Right renal cortex interstitium (tissue), 3 donors: ENCODE results near the gene ELP6. TPM values are rescaled to one million over a fixed set of nuclear protein-coding genes. Genes with fewer than 3 reads are reported as not detected.
A peak's percentile ranks its signal among the peaks of the same experiment; 100 is the strongest.
"Not testable (repeated sequence)": the region's sequence is repeated elsewhere in the genome, so short reads cannot be mapped to it uniquely, and the experiment has no call there.

ENCODE experiments used
- DNase-seq, 3 donors: peaks; one replicate each; pipeline ENCODE4 v3.0.0-alpha.2; 2013; ENCODE audit warnings: low read depth in 3 of 3, low spot score in 2 of 3
- polyA plus RNA-seq, 3 donors: library from polyadenylated mRNA; unstranded; fragments of 120-200 nt; gene quantifications; one replicate each; pipeline ENCODE4 v1.2.1, GENCODE V29; 2013; ENCODE audit not compliant: insufficient read length in 3 of 3

The ELP6 gene
- polyA plus RNA-seq, 3 donors, result 42.6 to 45.3 (median 44.6) TPM

DNA sequence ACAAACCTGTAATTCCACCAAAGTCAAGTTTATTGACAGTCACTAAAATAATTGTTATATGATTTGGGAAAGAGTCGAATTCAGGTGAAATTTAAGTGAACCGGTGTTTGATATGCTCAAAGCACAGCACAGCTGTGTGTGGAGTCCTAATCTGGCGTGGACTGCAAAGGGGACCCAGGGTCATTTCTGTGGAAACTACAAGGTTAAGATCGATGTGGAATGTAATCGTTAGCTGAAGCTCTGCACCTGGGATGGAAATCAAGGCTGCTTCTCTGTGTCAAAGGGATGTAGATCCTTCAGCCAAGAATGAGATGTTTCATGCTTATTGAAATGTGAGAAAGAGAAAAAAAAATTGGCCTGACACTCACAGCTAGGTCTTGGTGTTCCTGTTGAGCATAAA lies 1.6 kb upstream of the ELP6 start:
- no peak for DNase-seq

DNA sequence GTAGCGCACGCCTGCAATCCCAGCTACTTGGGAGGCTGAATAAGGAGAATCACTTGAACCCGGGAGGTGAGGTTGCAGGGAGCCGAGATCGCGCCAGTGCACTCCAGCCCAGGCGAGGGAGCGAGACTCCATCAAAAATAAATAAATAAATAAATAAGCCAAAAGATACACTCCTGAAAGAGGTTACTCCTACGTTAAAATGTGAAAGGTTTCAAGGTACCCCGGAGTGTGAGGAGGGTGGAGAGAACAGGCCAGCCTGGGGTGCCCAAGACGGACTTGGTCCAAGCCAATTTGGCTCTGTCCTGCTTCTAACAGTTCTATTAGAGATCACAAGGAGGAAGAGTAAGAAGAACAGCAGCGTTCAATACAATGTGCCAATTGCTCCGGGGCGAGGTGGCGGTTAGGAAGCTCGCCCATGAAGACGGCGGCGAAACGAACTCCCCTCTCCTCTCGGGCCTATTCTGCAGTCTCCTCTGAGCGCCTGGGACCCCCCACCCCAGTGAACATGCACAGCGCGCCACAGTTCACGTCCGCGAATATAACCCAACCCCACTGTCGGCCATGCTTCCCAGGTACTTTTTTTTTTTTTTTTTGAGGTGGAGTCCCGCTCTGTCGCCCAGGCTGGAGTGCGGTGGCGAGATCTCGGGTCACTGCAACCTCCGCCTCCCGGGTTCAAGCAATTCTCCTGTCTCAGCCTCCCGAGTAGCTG lies 942 bp downstream of the ELP6 start:
- peak in 2 of 3 donors; percentile 8 to 27 for DNase-seq

DNA sequence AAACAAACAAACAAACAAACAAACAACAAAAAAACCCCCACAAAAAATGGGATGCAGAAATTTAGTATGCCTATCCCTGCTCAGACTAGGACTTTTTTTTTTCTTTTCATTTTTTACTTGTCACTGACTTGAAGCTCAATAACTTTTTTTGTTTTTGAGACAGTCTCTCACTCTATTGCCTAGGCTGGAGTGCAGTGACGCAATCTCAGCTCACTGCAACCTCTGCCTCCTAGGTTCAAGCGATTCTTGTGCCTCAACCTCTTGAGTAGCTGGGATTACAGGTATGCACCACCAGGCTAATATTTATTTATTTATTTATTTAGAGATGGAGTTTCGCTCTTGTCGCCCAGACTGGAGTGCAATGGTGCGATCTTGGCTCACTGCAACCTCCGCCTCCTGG lies 8.2 kb downstream of the ELP6 start:
- DNase-seq, result not testable (repeated sequence)

DNA sequence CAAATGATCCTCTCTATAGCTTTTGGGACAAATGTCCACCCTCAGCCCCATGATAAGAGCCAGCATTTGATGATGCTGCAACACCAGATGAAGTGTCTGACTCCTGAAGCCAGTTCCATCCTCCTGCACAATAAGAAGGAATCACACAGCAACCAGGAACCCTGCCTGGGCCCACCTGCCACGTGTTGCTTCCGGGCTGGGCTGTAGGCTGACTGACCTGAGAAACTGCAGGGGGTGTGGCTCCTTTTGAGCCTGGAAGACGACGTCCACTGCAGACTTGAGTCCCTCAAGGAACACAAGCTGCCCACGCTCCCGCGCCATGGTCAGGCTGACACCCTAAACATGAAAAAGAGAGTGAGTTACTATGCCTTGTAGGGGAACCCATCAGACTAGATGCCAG lies 9.4 kb downstream of the ELP6 start:
- DNase-seq, result no peak

DNA sequence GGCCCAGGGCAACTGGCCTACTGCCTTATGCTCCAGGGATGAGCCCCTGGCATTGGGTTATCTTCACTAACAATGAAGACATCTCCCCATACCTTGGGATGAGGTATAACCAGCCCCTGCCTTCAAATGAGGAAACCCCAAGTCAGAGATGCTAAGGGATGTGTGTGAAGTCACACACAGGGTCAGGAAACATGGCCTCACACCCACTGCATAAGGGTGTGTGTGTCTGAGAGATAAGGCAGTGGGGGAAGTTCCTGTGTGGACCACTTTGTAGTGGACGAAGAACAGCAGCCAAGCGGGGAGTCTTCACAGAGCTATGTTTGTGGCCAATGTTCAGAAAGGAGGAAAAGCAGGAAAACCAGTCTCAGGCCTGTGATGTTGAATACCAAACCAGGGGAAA lies 10.5 kb downstream of the ELP6 start:
- DNase-seq, result no peak

DNA sequence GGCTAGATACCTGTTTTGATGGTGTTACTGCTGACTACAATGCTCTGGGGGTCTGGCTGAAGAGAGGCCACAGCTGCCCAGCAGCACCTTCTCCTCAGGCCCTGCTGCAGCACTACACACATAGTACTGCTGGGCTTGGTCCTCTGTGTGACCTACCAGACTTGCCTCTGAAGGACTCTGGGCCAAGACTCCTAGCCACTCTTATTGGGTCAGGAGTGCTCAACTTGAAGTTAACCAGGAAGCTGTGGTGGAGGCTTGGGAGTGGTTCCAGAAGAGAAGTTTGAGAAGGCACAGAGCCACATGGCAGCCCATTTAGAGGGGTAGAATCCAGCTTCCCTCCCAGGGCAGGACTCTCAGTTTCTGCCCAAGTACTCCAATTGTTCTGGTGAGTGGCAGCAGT lies 16.6 kb downstream of the ELP6 start:
- no peak for DNase-seq

DNA sequence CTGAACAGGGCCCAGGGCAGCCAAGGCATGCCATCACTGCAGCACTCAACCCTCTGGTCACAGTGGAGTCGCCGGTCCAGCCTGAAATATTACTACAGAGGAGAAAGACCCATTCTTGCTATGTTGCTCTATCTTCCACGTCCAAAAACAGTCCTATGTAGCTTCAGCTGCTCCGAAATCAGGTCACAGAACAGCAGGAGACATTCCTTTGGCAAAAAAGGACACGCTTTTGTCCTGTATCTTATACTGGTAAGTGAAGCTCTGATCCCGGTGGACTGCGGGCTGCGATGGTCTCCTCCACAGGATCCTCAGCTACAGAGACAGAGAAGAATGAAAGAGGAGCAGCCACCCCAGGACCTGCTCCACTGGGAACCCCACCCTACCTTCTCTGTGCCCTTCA lies 17.6 kb downstream of the ELP6 start:
- no peak for DNase-seq

DNA sequence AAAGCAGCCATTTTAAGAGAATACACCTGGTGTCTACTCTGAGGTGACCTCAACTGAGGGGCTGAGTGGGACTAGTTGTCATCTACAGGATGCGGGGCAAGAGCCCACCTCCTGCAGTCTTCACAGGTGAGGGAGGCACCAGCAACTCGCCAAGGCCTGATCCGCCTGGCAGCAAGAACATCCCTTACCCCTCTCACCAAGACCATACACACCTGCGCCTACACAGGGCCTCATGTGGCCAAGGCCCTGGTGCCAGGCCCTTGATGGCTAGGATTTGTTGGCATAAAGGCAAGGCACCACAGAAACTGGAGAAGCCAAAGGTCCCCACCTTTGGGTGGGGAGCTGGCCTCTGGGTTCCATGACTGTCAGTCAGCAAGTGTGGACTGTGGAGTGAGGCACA lies 18.4 kb downstream of the ELP6 start:
- no peak for DNase-seq

DNA sequence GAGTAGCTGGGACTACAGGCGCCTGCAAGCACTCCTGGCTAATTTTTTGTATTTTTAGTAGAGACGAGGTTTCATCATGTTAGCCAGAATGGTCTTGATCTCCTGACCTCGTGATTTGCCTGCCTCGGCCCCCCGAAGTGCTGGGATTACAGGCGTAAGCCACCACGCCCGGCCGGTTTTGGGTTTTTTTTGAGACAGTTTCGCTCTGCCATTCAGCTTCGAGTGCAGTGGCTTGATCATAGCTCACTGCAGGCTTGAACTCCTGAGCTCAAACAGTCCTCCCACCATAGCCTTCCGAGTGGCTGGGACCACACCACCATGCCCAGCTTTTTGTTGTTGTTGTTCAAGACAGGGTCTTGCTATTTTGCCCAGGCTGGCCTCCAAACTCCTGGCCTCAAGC lies 21.7 kb downstream of the ELP6 start:
- no peak for DNase-seq

DNA sequence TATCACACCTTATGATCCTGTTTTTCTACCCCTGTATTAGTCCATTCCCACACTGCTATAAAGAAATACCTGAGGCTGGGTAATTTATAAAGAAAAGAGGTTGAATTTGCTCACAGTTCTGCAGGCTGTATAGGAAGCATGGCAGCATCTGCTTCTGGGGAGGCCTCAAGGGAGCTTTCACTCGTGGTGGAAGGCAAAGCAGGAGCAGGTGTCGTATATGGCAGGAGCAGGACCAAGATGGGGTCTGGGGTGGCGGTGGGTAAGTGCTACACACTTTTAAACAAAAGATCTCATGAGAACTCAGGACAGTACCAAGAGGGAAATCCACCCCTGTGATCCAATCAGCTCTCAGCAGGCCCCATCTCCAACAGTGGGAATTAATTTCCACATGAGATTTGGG lies 22.3 kb downstream of the ELP6 start:
- no peak for DNase-seq

DNA sequence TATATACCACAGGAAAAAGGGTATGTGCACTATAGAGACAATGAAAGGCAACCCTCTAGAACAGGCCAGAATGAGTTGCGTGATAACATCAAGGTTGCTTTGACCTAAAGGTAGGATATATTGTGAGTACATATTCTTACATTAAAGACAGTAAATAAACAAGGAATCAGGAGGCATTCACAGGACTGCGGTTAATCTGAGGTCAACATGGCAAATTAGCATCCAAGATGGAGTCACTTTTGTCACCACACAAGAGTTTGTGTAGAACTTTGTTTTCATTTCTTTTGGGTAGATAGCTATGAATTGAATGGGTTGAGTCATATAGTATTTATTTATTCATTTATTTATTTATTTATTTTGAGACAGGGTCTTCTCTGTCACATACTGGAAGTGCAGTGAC lies 26.2 kb downstream of the ELP6 start:
- no peak for DNase-seq

DNA sequence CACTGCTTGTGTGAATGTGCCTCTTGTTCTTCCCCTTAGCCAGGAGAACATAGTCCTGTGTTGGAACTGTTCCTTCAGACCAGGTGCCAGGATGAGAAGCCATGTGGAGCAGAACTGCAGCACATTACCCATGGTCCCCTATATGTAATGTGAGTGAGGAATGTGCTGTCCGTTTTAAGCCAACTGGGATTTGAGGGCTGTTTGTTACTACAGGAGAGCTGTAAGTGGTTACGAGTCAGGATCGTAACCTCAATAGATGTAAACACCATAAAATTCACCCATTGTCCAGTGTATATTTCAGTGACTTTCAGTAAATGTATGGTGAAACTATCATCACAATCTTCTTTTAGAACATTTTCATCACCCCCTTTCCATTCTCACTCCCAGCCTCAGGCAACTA lies 27.7 kb downstream of the ELP6 start:
- DNase-seq, result no peak

DNA sequence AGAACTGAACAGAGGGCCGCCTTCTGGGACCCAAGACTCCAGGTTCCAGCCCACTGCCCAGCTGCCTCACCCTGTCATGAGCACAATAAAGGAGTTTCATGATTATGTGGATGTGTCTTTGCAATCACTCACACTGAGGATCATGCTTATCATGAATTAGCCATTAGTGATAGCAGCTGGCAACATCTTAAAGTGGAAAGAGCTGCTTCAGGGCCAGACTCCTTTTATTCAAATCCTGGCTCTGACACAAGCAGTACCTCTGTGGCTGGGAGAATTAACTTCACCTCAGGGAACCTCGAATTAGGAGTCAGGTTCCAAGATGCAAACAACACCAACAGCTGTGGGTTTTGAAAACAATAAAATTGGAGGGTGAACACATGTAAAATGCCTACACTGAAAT lies 31.1 kb downstream of the ELP6 start:
- DNase-seq, result no peak

DNA sequence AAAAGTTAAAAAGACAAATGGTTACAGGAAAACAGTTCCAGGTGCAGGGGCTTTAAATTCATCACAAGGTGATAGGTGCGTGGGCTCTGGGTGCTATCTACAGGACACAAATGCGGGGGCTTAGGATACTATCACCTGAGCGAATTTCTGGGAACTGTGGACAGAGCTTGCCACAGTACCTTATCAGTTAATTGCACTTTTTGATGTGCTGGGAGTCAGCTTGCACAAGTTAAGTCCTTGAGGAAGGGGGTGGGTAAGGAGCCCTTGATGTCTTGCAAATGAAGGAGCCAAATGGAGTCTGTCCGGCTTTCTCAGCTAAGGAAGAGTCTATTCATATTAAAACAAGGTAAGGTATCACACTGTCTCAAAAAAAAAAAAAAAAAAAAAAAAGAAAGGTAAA lies 31.7 kb downstream of the ELP6 start:
- not testable (repeated sequence) for DNase-seq

DNA sequence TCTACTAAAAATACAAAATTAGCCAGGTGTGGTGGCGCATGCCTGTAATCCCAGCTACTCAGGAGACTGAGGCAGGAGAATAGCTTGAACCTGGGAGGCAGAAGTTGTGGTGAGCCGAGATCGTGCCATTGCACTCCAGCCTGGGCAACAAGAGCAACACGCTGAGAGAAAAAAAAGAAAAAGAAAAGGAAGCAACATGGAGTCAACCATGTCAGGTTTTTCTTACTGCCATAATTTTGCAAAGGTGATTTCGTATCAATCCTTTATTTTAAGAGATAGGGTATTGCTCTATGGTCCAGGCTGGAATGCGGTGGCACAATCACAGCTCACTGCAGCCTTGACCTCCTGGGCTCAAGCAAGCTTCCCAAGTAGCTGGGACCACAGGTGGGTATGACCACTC lies 33.2 kb downstream of the ELP6 start:
- not testable (repeated sequence) for DNase-seq

DNA sequence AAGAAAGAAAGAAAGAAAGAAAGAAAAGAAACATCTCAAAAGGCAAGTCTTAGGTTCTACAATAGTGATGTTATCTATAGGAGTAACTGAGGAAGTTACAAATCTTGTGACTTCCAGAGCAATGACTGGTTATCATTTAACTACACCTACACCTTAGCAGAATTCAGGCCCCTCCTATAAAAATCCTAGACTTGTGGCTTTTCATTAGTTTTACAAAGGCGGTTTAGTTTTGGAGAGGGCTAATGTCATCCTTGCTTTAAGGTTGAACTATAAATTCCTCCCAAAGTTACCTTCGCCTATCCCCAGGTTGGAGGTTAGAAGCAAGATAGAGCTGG lies 33.7 kb downstream of the ELP6 start:
- no peak for DNase-seq

DNA sequence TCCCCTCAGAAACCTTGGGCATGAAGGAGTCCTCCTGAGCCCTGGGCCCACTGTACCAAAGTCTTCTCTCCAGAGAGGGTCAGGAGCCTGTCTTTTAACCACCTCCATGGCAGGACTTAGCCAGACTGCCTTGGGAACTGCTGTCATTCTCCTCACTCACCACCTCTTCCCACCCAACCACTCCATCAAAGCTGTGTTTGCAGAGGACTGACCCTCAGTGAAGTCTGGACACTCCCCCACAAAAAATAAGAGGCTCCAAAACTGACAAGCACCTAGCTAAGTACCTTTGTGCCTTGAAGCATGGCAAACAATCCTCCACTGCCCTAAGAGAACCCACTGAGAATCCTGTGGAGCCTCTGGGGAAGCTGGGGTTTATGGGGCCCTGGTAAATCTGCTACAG lies 35.5 kb downstream of the ELP6 start:
- no peak for DNase-seq

DNA sequence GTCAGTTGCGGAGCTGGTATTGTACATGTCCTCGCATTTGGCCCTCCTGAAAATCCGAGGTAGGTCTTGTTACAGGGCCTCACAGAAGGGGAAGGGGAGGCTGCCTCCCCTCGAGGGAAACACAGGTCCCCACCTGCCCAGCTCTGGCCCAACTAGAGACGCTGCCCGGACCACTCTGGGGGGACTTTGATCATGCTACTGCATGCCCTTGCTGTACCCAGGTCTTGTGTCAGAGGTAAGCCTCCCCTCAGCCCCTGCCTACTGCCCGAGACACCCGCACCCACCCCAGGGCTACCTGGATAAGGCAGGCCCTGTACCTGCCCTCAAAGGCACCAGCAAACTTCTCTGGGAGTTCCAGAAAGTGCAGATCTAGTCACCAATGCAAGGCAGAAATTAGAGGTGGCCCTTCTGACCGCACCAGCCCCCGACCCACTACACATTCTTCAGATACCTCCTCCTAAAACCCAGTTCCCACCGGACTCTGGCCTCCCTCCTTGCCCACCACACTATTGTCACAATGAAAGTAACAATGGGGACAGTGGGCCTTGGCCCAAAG lies 36.8 kb downstream of the ELP6 start:
- no peak for DNase-seq

DNA sequence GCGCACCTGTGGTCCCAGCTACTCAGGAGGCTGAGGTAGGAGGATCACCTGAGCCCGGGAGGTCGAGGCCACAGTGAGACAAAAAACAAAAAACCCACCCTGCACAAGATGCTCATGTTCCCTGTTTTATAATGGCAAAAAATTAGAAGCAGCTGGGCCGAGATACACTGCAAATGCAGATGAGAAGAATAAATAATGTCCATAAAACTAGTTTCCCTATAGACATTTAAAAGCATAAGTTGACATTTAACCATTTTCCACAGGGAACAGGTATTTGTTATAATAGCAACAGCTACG lies 37.2 kb downstream of the ELP6 start:
- DNase-seq, result no peak

DNA sequence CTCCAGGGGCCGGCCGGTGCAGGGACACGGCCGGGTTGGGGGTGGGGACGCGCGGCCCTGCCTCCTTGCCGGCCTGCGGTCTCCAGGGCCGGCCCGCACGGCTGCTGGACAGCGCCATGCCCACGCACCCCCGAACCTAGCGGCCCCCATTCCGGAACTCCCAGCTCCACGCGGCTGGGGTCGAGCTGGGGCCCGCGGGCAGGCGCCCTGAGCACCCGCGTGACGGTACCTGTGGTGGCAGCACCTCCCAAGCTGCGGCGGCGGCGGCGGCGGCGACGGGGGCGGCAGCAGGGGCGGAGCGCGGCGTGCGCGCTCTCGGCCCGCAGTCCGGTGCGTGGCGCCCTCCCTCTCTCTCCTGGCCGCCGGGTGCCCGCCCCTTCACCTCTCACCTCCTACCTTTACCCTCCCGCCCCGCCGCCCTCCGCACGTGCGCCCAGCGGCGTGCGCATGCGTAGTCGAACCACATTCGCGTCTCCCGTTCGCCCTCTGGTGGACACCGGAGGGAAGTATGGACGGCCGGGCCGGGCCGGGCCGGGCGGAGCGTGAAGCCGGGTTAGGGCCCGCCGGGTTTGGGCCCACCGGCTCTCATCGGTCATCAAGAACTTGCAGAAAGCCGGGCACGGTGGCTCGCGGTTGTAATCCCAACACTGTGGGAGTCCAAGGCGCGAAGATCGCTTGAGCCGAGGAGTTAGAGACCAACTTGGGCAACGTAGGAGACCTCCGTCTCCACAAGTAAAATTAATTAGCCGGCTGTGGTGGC lies 37.8 kb downstream of the ELP6 start, which contains the start of gene SCAP:
Gene SCAP (minus strand): TSS at position 372 of the 760 bp plus-strand sequence. CDS start 32,948 bp downstream, outside the sequence.
- DNase-seq, result peak; percentile 54 to 71 (median 65)

DNA sequence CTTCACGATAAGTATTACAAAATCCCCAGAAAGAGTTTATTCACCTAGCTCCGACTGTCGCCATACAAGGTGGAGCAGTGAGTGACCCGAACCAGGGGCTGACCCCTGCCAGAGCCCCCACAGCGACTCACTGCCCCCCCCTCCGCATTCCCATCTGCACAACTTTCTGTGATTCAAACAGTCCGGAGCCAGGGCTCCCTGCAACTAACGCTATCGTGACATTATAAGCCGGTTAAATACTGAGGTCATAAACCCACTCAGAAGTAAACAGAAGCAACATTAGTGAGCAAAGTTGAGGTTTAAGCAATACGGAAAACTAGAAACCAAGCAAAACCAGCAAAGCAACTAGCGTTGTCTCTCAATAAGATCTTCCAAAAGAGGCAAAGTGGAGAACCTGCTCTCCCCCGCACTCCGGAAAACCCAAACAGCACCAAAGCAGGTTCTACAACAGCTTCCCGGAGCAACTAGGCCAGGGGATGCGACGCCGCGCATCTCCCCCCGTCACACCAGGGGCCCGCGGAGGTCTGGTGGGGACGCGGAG lies 38.4 kb downstream of the ELP6 start:
- peak in 2 of 3 donors; percentile 32 to 36 for DNase-seq

DNA sequence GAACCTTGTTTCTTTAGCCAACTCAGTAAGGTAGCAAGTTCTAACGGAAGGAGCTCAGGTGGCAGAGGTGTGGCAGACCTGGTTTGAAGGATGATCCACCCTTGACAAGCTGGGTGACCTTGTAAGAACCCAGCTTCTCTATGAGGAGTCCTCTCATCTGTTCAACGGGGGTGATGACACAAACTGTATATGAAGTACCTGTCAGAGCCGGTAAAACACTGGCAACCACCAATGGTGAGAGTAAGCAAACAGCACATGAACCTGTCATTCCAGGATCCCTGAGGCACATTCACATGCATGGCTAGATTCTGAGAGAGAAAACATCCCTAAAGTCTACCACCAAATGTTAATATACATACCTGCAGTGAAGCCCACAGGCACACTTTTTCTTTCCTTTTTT lies 40.1 kb downstream of the ELP6 start:
- DNase-seq, result no peak
